HCT116 (cell line): ENCODE measurements around the gene OBP2B. TPM values are rescaled to one million over a fixed set of nuclear protein-coding genes. Genes with fewer than 3 reads are reported as not detected.

Experiments used
- ATAC-seq: fragments of 200-7000 bp; cut with Tn5 transposase; 2 replicates; pipeline ENCODE4 v1.9.1; 2020; ENCODE audit warnings: mild to moderate bottlenecking, moderate library complexity
- BruUV-seq: library from RNA; stranded (reverse); fragments of 400-500 nt; replicated peaks from 2 replicates; lab custom pipeline; 2021; lab: Mats Ljungman, UMichigan
- CTCF ChIA-PET: fragments of 300-600 bp; sonication (Branson Sonifier 250); formaldehyde crosslinking; loops from one replicate; lab custom pipeline; 2021; ENCODE audit warnings: antibody characterized with exemption; lab: Charles Lee
- POLR2A ChIA-PET: fragments of 300-600, 350-600 bp; sonication (Branson Sonifier 250); formaldehyde crosslinking; loops from one replicate; lab custom pipeline; 2021; ENCODE audit warnings: antibody characterized with exemption; lab: Charles Lee
- RAD21 ChIA-PET, 2 experiments: fragments of 300-600 bp; sonication (Branson Sonifier 250); formaldehyde crosslinking; loops; one replicate each; lab custom pipeline; 2023; ENCODE audit warnings: low total read pairs in 2 of 2; ENCODE audit not compliant: uncharacterized antibody in 2 of 2, unreplicated experiment in 2 of 2, low non-redundant PET in 1 of 2; lab: Charles Lee
- DNase-seq: peaks from one replicate; pipeline ENCODE4 v3.0.0-alpha.2; 2010; ENCODE audit warnings: low read depth, low spot score
- H2AFZ ChIP-seq: fragments of 200-600 bp; shearing (Covaris generic), sonication (generic); 2 replicates; pipeline ENCODE4 v1.6.1; 2017; ENCODE audit warnings: low read depth, mixed run types, mixed read lengths, antibody characterized with exemption, low read length; ENCODE audit not compliant: poor library complexity, severe bottlenecking
- H3K27ac ChIP-seq: 2 replicates; pipeline ENCODE4 v1.5.1; 2012; ENCODE audit warnings: low read depth, low read length
- H3K27me3 ChIP-seq: fragments of 200-600 bp; sonication (generic); 2 replicates; pipeline ENCODE4 v1.6.1; 2016; ENCODE audit warnings: mixed run types, low read length, mixed read lengths; ENCODE audit not compliant: insufficient read depth
- H3K36me3 ChIP-seq, 2 experiments: fragments of 200-500 bp in 1 of 2; fragments of 200-600 bp in 1 of 2; sonication (Bioruptor generic) in 1 of 2; sonication (generic) in 1 of 2; 2 replicates each; pipeline versions ENCODE4 v1.5.1 to v1.6.1; 2014 to 2016; ENCODE audit warnings: low read length in 2 of 2, inconsistent platforms in 1 of 2, mixed read lengths in 1 of 2, mixed run types in 1 of 2; ENCODE audit not compliant: insufficient read depth in 2 of 2, control insufficient read depth in 1 of 2
- H3K4me1 ChIP-seq, 2 experiments: fragments of 200-600 bp in 1 of 2; sonication (generic) in 1 of 2; 2 replicates each; pipeline versions ENCODE4 v1.5.1 to v1.6.1; 2012 to 2017; ENCODE audit warnings: low read length in 2 of 2, inconsistent platforms in 1 of 2, mild to moderate bottlenecking in 1 of 2, mixed read lengths in 1 of 2, mixed run types in 1 of 2, moderate library complexity in 1 of 2; ENCODE audit not compliant: insufficient read depth in 2 of 2, control insufficient read depth in 1 of 2
- H3K4me2 ChIP-seq: fragments of 200-600 bp; sonication (generic); 2 replicates; pipeline ENCODE4 v1.6.1; 2017; ENCODE audit warnings: mixed run types, low read length, mixed read lengths
- H3K4me3 ChIP-seq, 2 experiments: fragments of 200-600 bp in 1 of 2; sonication (generic) in 1 of 2; replicated peaks in 1 of 2; 2 replicates each; pipeline ENCODE4 v1.5.1; 2011 to 2016; ENCODE audit warnings: low read length in 2 of 2, control low read depth in 1 of 2, low read depth in 1 of 2, mild to moderate bottlenecking in 1 of 2, mixed read lengths in 1 of 2, mixed run types in 1 of 2
- H3K79me2 ChIP-seq: fragments of 200-600 bp; sonication (generic); 2 replicates; pipeline ENCODE4 v1.6.1; 2017; ENCODE audit warnings: mild to moderate bottlenecking, mixed run types, low read length, moderate library complexity, mixed read lengths; ENCODE audit not compliant: insufficient read depth
- H3K9ac ChIP-seq: fragments of 200-600 bp; sonication (generic); 2 replicates; pipeline ENCODE4 v1.6.1; 2016; ENCODE audit warnings: low read length, mixed read lengths
- H3K9me2 ChIP-seq: fragments of 200-600 bp; sonication (generic), shearing (Covaris generic); 2 replicates; pipeline ENCODE4 v1.6.1; 2017; ENCODE audit warnings: mixed run types, mild to moderate bottlenecking, moderate library complexity; ENCODE audit not compliant: insufficient read depth
- H3K9me3 ChIP-seq, 2 experiments: fragments of 200-500 bp in 1 of 2; fragments of 200-600 bp in 1 of 2; sonication (Bioruptor generic) in 1 of 2; sonication (generic) in 1 of 2; 2 replicates each; pipeline ENCODE4 v1.6.1; 2014 to 2017; ENCODE audit warnings: low read length in 2 of 2, mixed read lengths in 2 of 2, inconsistent platforms in 1 of 2, low read depth in 1 of 2, mild to moderate bottlenecking in 1 of 2, mixed run types in 1 of 2, moderate library complexity in 1 of 2; ENCODE audit not compliant: control insufficient read depth in 1 of 2, insufficient read depth in 1 of 2
- H4K20me1 ChIP-seq: fragments of 200-600 bp; sonication (generic), shearing (Covaris generic); 2 replicates; pipeline ENCODE4 v1.6.1; 2017; ENCODE audit warnings: mixed run types, mild to moderate bottlenecking, moderate library complexity; ENCODE audit not compliant: insufficient read depth
- CBX3 ChIP-seq: IDR thresholded peaks from 2 replicates; pipeline ENCODE4 v1.6.1; 2012; ENCODE audit warnings: low read depth
- CEBPB ChIP-seq: IDR thresholded peaks from 2 replicates; pipeline ENCODE4 v1.6.1; 2012; ENCODE audit warnings: low read depth
- ELF1 ChIP-seq: IDR thresholded peaks from 2 replicates; pipeline ENCODE4 v1.6.1; 2012; ENCODE audit warnings: low read depth, borderline replicate concordance
- EZH2phosphoT487 ChIP-seq: fragments of 200-600 bp; IDR thresholded peaks from 2 replicates; pipeline ENCODE4 v1.6.1; 2018; ENCODE audit warnings: antibody characterized with exemption, borderline replicate concordance
- FOSL1 ChIP-seq: IDR thresholded peaks from 2 replicates; pipeline ENCODE4 v1.6.1; 2012; ENCODE audit warnings: low read depth
- MAX ChIP-seq: IDR thresholded peaks from 2 replicates; pipeline ENCODE4 v1.6.1; 2012
- POLR2A ChIP-seq: IDR thresholded peaks from 2 replicates; pipeline ENCODE4 v1.7.0; 2011; ENCODE audit warnings: borderline replicate concordance; ENCODE audit not compliant: insufficient read depth, insufficient read length; ENCODE audit errors: extremely low read depth
- POLR2AphosphoS5 ChIP-seq: IDR thresholded peaks from 2 replicates; pipeline ENCODE4 v1.6.1; 2011; ENCODE audit warnings: mild to moderate bottlenecking, low read depth, low read length, moderate library complexity
- REST ChIP-seq: IDR thresholded peaks from 2 replicates; pipeline ENCODE4 v1.6.1; 2012; ENCODE audit warnings: low read depth
- SIN3A ChIP-seq: IDR thresholded peaks from 2 replicates; pipeline ENCODE4 v1.6.1; 2012; ENCODE audit warnings: low read depth
- SRF ChIP-seq: IDR thresholded peaks from 2 replicates; pipeline ENCODE4 v1.6.1; 2012; ENCODE audit warnings: low read depth
- ZFX ChIP-seq: fragments of 450-650 bp; IDR thresholded peaks from 2 replicates; pipeline ENCODE4 v1.6.1; 2017
- ZNF274 ChIP-seq: fragments of 200-500 bp; sonication (Bioruptor generic); IDR thresholded peaks from 2 replicates; pipeline ENCODE4 v1.6.1; 2014; ENCODE audit warnings: mild to moderate bottlenecking, low read depth, low read length, inconsistent platforms
- intact Hi-C: fragments of 100-400 bp; cut with micrococcal nuclease; formaldehyde crosslinking; loops from 2 replicates; pipeline ENCODE4 v1.10.0; 2022
- total RNA-seq: library from RNA; stranded (reverse); gene quantifications from one replicate; pipeline ENCODE4 v1.2.1, GENCODE V29; 2021; ENCODE audit not compliant: unreplicated experiment
- TF ChIP-seq, protein P1 (sequence below), 3 experiments: fragments of 200-600 bp in 1 of 3; sonication (generic) in 1 of 3; IDR thresholded peaks in 2 of 3; conservative IDR thresholded peaks in 1 of 3; 2 replicates each; pipeline ENCODE4 v1.5.1; 2012 to 2017; ENCODE audit warnings: low read depth in 2 of 3, low read length in 2 of 3, antibody characterized with exemption in 1 of 3, borderline replicate concordance in 1 of 3, control low read depth in 1 of 3, mild to moderate bottlenecking in 1 of 3, mixed read lengths in 1 of 3, mixed run types in 1 of 3, moderate library complexity in 1 of 3; ENCODE audit not compliant: insufficient read depth in 1 of 3
- TF ChIP-seq, protein P2 (sequence below): IDR thresholded peaks from 2 replicates; pipeline ENCODE4 v1.6.1; 2011; ENCODE audit warnings: mild to moderate bottlenecking, low read length, moderate library complexity; ENCODE audit not compliant: insufficient replicate concordance; ENCODE audit errors: extremely low read depth

The OBP2B gene
- total RNA-seq, 1 experiment from 2014 or later: not detected

GRCh38 chr9:133164191-133164590, 44.9 kb downstream of the OBP2B start:
- no peak overlapping the region for H2AFZ ChIP-seq
- DNase-seq: no peak
- ATAC-seq: no peak

More at GRCh38 chr9:133164191-133164590, 44.9 kb downstream of the OBP2B start:
- ChIA-PET RAD21 (no interaction called here), POLR2A (no interaction called here), CTCF (no interaction called here)
- no peaks in the 10 kb centered on the region for H3K36me3 ChIP-seq
- H3K4me1 ChIP-seq: 0 out of 4 replicates have a peak, but pooled peaks cover 0 to 3% of the 10 kb centered on the region in 2 experiments
- no peak overlapping the region for H3K4me2 ChIP-seq
- H3K9me2 ChIP-seq: no peaks in the 10 kb centered on the region
- no peak overlapping the region for H3K4me3 ChIP-seq
- H3K9ac ChIP-seq: no peak overlapping the region
- TF ChIP-seq ELF1 (no peak), MAX (no peak), ZFX (no peak), CEBPB (no peak), EZH2phosphoT487 (no peak), SIN3A (no peak), ZNF274 (no peak), POLR2AphosphoS5 (no peak), POLR2A (no peak), SRF (no peak), CBX3 (no peak), FOSL1 (no peak), REST (no peak)
- TF ChIP-seq, protein P1, sequence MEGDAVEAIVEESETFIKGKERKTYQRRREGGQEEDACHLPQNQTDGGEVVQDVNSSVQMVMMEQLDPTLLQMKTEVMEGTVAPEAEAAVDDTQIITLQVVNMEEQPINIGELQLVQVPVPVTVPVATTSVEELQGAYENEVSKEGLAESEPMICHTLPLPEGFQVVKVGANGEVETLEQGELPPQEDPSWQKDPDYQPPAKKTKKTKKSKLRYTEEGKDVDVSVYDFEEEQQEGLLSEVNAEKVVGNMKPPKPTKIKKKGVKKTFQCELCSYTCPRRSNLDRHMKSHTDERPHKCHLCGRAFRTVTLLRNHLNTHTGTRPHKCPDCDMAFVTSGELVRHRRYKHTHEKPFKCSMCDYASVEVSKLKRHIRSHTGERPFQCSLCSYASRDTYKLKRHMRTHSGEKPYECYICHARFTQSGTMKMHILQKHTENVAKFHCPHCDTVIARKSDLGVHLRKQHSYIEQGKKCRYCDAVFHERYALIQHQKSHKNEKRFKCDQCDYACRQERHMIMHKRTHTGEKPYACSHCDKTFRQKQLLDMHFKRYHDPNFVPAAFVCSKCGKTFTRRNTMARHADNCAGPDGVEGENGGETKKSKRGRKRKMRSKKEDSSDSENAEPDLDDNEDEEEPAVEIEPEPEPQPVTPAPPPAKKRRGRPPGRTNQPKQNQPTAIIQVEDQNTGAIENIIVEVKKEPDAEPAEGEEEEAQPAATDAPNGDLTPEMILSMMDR (IDR thresholded peaks at IDR 0.05 in 2 of 3, conservative IDR thresholded peaks at IDR 0.05 in 1 of 3; ENCODE audit: borderline replicate concordance in 1 of 3, insufficient read depth in 1 of 3, low read depth in 2 of 3, low read length in 2 of 3): no peak
- TF ChIP-seq, protein P2, sequence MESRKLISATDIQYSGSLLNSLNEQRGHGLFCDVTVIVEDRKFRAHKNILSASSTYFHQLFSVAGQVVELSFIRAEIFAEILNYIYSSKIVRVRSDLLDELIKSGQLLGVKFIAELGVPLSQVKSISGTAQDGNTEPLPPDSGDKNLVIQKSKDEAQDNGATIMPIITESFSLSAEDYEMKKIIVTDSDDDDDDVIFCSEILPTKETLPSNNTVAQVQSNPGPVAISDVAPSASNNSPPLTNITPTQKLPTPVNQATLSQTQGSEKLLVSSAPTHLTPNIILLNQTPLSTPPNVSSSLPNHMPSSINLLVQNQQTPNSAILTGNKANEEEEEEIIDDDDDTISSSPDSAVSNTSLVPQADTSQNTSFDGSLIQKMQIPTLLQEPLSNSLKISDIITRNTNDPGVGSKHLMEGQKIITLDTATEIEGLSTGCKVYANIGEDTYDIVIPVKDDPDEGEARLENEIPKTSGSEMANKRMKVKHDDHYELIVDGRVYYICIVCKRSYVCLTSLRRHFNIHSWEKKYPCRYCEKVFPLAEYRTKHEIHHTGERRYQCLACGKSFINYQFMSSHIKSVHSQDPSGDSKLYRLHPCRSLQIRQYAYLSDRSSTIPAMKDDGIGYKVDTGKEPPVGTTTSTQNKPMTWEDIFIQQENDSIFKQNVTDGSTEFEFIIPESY: no peak
- no peaks in the 10 kb centered on the region for H3K27me3 ChIP-seq
- BruUV-seq: no TSS peak
- no peaks in the 10 kb centered on the region for H3K79me2 ChIP-seq
- no peaks in the 10 kb centered on the region for H3K9me3 ChIP-seq
- H3K27ac ChIP-seq: no peak overlapping the region
- H4K20me1 ChIP-seq: no peaks in the 10 kb centered on the region
- intact Hi-C loops: no loop called here
